ENCODE data around the gene DISP3. TPM values are rescaled to one million over a fixed set of nuclear protein-coding genes. Genes with fewer than 3 reads are reported as not detected.

Gene DISP3
- total RNA-seq, 2 experiments from 2014 or later: 0.63 to 0.65 TPM

DNA sequence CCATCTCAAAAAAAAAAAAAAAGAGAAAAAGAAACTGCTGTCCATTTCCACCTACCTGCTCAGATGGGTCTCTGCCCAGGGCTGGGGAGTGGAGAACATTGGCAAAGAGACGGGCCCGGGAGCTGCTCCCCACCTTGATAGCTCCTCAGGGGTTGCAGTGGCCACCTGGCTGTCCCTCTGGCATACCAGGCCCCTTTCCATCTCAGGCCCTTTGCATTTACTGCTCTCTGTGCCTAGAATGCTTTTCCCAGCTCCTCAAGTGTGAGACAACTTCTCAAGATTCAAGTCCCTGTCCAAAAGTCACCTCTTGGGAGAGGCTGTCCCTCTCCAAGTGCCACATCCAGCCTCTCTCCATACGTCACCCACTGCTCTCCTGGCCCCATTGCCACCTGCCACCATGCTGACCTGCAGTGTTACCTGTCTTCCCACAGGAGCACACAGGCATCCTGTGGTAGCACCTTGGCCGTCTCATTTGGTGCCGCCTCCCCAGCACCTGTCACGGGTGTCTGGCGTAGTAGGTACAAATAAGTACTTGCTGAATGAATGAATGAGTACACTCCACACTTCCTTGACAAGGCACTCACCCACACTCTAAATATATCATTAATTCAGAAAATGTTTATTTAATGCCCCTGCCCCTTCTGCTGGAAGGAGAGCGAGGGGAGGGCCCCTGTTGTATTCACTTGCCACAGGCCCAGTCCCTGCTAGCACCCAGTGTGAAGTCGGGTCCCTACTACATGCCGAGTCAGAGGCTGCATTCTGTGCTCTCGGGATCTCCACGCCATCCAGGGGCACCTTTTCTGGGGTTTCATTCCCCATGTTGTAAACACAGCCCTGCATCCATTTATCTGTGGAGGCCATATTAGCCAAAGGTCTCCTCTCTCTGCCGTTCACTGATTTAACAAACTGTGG lies 48.8 kb downstream of the DISP3 start:
- Mint-ChIP-seq H3K9me3 (no peaks in the 10 kb centered on the region), H3K4me1 (ENCODE audit: low read depth) (no peaks in the 10 kb centered on the region), H3K36me3 (ENCODE audit: low read depth) (no peaks in the 10 kb centered on the region), H3K4me3 (no peak overlapping the region), H3K27ac (no peak overlapping the region), H3K27me3 (no peaks in the 10 kb centered on the region)
- TF ChIP-seq CTCF (IDR thresholded peaks at IDR 0.05): no peak
- ChIA-PET POLR2A (no interaction called here), CTCF (no interaction called here)
- ATAC-seq (no peak), DNase-seq (no peak)
- intact Hi-C loops (cut with micrococcal nuclease): no loop called here

- DNase-seq (peak; percentile 34), ATAC-seq (peak; percentile 42)
- intact Hi-C loops (cut with micrococcal nuclease): no loop called here
- POLR2A ChIA-PET: no interaction called here
- Mint-ChIP-seq H3K9me3 (no peaks in the 10 kb centered on the region), H3K4me1 (ENCODE audit: low read depth) (no peaks in the 10 kb centered on the region), H3K27me3 (no peaks in the 10 kb centered on the region), H3K27ac (no peak overlapping the region), H3K36me3 (ENCODE audit: low read depth) (no peaks in the 10 kb centered on the region), H3K4me3 (no peak overlapping the region)
- CTCF ChIA-PET: no interaction called here
- no peak for TF ChIP-seq CTCF (IDR thresholded peaks at IDR 0.05)
Observed at GRCh38 chr1:11528611-11529261, 49.8 kb downstream of the DISP3 start.

- Mint-ChIP-seq H3K27ac (no peak overlapping the region), H3K4me1 (ENCODE audit: low read depth) (no peaks in the 10 kb centered on the region), H3K4me3 (no peak overlapping the region), H3K36me3 (ENCODE audit: low read depth) (no peaks in the 10 kb centered on the region), H3K27me3 (no peaks in the 10 kb centered on the region), H3K9me3 (no peaks in the 10 kb centered on the region)
- CTCF ChIA-PET: no interaction called here
- TF ChIP-seq CTCF (IDR thresholded peaks at IDR 0.05): no peak
- DNase-seq (no peak), ATAC-seq (no peak)
- POLR2A ChIA-PET: no interaction called here
- intact Hi-C loops (cut with micrococcal nuclease): no loop called here
Observed at GRCh38 chr1:11529330-11529729, 50.4 kb downstream of the DISP3 start.

DNA sequence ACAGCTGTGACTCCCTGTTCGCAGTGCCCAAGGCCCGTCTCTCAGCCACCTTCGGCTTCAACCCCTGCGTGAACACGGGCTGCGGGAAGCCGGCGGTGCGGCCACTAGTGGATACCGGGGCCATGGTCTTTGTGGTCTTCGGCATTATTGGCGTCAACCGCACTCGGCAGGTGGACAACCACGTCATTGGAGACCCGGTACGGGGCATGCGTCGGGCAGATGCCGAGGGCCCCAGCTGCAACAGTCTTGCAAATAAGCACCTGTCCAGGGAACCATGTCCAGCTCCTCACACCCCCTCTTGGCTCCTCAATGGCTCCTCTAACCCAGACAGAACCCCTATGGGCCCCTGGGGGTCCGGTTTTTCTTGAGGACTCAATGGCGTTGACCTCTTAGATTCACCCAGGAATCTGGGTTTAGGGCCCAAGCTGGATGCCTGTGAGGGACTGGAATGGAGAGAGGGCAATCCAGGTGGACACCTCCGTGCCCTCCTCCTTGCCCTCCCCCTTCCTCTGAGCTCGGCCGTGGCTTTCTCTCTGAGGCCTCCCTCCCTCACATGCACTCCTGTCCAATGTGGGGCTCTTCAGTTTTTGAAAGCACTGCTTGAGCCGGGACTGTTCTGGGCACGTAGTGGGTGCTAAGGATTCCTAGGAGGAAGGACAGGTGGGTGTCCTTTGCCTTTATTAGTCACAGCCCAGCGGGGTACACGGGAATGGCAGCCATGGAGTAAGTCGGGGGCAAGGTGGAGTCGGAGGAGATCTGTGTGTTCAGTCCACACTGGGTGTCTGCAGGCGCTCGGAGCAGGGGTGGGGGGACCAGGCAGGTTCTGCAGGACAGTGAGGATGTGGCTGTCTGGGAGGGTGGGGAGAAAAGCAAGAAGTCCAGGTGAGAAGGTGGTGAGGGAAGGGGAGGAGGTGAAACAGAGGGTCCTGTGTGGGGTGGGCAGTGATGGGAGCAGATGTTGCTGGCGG lies 51.1 kb downstream of the DISP3 start:
- POLR2A ChIA-PET: no interaction called here
- H3K4me3 Mint-ChIP-seq: no peak overlapping the region
- TF ChIP-seq CTCF (IDR thresholded peaks at IDR 0.05): no peak
- H3K9me3 Mint-ChIP-seq: no peaks in the 10 kb centered on the region
- ATAC-seq: no peak
- no peak for DNase-seq
- no peaks in the 10 kb centered on the region for H3K4me1 Mint-ChIP-seq (ENCODE audit: low read depth)
- CTCF ChIA-PET: no interaction called here
- H3K27ac Mint-ChIP-seq: no peak overlapping the region
- H3K27me3 Mint-ChIP-seq: no peaks in the 10 kb centered on the region
- H3K36me3 Mint-ChIP-seq (ENCODE audit: low read depth): no peaks in the 10 kb centered on the region
- intact Hi-C loops (cut with micrococcal nuclease): no loop called here
